ENCODE results near the gene ETHE1. TPM values are rescaled to one million over a fixed set of nuclear protein-coding genes. Genes with fewer than 3 reads are reported as not detected.

ETHE1 gene
- total and polyA plus RNA-seq, 12 donors, result 5.1 to 23.6 (median 13.0) TPM

DNA sequence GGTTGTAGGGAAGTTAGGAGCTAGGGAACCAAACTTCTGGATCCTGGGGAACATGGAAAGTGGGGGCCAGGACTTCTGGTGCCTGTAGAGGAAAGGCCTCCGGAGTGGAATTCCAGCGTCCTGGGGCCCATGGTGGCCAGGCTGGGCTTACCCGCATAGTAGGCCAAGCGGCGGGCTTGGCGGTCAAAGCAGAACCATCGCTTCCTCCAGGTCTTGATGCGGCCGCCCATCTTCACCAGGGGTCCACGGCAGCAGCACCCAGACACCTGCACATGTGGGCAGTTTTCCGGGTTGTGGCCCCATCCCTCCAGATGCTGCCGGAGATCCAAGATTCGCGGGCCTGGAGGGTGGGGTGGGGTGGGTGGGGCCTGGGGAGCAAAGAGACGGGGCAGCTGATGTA, 47.8 kb downstream of the ETHE1 start:
- H3K27ac ChIP-seq, result no peak overlapping the region
- intact Hi-C loops (cut with DNase I), result no loop called here
- 93 to 94% methylated on average over 15 of the region's 15 CpGs for WGBS, 2 donors
- TF ChIP-seq, protein P1, sequence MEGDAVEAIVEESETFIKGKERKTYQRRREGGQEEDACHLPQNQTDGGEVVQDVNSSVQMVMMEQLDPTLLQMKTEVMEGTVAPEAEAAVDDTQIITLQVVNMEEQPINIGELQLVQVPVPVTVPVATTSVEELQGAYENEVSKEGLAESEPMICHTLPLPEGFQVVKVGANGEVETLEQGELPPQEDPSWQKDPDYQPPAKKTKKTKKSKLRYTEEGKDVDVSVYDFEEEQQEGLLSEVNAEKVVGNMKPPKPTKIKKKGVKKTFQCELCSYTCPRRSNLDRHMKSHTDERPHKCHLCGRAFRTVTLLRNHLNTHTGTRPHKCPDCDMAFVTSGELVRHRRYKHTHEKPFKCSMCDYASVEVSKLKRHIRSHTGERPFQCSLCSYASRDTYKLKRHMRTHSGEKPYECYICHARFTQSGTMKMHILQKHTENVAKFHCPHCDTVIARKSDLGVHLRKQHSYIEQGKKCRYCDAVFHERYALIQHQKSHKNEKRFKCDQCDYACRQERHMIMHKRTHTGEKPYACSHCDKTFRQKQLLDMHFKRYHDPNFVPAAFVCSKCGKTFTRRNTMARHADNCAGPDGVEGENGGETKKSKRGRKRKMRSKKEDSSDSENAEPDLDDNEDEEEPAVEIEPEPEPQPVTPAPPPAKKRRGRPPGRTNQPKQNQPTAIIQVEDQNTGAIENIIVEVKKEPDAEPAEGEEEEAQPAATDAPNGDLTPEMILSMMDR (IDR thresholded peaks at IDR 0.05), result no peak
- H3K27me3 ChIP-seq, result no peaks in the 10 kb centered on the region
- DNase-seq (no peak), ATAC-seq (no peak)
- peaks cover 0 to 15% (median 10%) of the 10 kb centered on the region in 9 donors for H3K4me1 ChIP-seq
- H3K4me3 ChIP-seq, result no peak overlapping the region
- H3K9me3 ChIP-seq, result no peaks in the 10 kb centered on the region
- H3K36me3 ChIP-seq, result peaks cover 0 to 19% (median 0%) of the 10 kb centered on the region in 9 donors

DNA sequence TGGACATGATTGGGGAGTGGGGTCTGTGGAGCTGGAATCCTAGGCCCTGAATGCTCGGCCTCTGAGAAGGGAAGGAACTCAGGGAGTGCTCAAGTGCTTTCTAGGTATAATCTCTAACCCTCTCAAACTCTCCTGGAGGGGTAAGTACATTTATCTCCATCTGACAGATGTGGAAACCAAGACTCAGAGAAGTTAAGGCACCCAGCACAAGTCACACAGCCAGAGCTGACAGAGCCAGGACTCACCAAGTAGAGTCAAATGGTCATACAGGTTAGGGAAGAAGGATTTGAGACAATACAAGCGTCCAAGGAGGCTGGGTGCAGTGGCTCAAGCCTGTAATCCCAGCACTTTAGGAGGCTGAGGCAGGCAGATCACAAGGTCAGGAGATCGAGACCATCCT, 48.7 kb downstream of the ETHE1 start:
- Histone ChIP-seq H3K4me3 (no peak overlapping the region), H3K9me3 (no peaks in the 10 kb centered on the region), H3K27me3 (no peaks in the 10 kb centered on the region), H3K36me3 (peaks cover 0 to 19% (median 0%) of the 10 kb centered on the region in 9 donors), H3K27ac (no peak overlapping the region), H3K4me1 (peaks cover 0 to 15% (median 10%) of the 10 kb centered on the region in 9 donors)
- TF ChIP-seq, protein P1 (IDR thresholded peaks at IDR 0.05), result no peak
- no peak for DNase-seq
- intact Hi-C loops (cut with DNase I), result no loop called here
- no peak for ATAC-seq
- 90 to 92% methylated on average over 3 of the region's 3 CpGs for WGBS, 2 donors

DNA sequence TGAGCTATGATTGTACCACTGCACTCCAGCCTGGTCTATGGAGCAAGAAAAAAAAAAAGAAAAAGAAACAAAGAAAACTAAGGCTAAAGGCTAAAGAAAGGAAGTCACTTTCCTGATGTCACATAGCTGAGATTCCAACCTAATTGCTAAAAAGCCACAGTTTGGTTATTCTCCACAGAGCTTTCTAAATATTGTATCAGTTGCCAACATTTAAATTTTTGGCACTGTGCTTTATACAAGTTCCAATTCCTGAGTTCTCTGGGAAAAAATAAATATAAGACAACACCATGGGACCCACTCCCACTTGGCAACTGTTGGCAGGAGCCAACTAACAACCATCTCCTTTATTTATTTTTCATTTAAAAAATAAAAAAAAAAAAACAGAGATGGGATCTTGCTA, 50.4 kb downstream of the ETHE1 start:
- no peaks in the 10 kb centered on the region for H3K27me3 ChIP-seq
- intact Hi-C loops (cut with DNase I), result no loop called here
- no peak for ATAC-seq
- no peak for DNase-seq
- TF ChIP-seq, protein P1 (IDR thresholded peaks at IDR 0.05), result no peak
- no peak overlapping the region for H3K4me3 ChIP-seq
- H3K27ac ChIP-seq, result peak overlapping the region in 2 of 10 donors; percentile 81 to 82
- H3K9me3 ChIP-seq, result no peaks in the 10 kb centered on the region
- peaks cover 0 to 15% (median 10%) of the 10 kb centered on the region in 9 donors for H3K4me1 ChIP-seq
- peaks cover 0 to 19% (median 0%) of the 10 kb centered on the region in 9 donors for H3K36me3 ChIP-seq

DNA sequence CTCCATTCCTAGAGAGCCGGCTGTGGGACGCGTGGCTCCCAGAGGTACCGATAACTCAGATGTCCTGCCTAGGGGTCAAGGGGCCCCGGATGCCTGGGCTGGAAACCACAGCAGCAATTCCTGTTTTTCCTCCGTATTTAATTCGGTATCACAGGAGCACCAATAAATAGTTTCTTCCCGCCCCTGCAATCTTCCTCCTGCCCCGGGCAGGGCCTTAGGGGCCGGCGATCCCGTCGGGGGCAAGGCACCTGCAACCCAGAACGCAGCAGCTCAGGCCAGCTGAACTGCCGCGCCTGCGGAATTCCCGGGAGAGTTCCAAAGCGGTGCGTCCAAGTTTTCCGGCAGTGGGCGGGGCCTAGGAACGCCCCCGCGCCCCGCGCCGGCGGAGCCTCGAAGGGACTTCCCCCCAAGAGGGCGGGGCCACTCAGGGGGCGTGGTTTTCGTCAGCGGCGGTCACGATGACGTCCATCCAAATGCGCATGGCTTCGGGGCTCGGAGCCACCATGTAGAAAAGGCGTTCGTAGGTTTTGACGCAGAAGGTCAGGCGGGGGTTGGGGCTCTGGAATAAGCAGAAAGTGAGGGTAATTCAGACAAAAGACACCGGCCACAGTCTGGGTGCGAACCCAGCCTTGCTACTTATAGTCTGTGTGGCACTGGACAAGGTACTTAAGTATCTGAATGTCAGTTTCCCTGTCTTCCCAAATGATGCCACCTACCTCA, 51.9 kb downstream of the ETHE1 start:
- no peaks in the 10 kb centered on the region for H3K27me3 ChIP-seq
- peak overlapping the region; percentile 35 to 84 (median 80) for H3K27ac ChIP-seq
- intact Hi-C loops (cut with DNase I), result no loop called here
- H3K36me3 ChIP-seq, result peaks cover 0 to 10% (median 0%) of the 10 kb centered on the region in 9 donors
- WGBS, 2 donors, result 2% methylated on average over 46 of the region's 46 CpGs
- peaks cover 0 to 15% (median 10%) of the 10 kb centered on the region in 9 donors for H3K4me1 ChIP-seq
- DNase-seq, result peak; percentile 96 to 97
- H3K9me3 ChIP-seq, result no peaks in the 10 kb centered on the region
- peak overlapping the region in 9 of 10 donors; percentile 27 to 54 (median 50) for H3K4me3 ChIP-seq
- TF ChIP-seq, protein P1 (IDR thresholded peaks at IDR 0.05), result no peak
- peak; percentile 94 to 98 (median 96) for ATAC-seq

All from heart right ventricle (tissue), 16 donors.